PFSK-1 (cell line): ENCODE measurements around the gene ARL2.

Experiments used
- POLR2AphosphoS5 ChIP-seq: IDR thresholded peaks from 2 replicates; pipeline ENCODE4 v1.6.1; 2012; ENCODE audit warnings: low read depth, mild to moderate bottlenecking, control low read depth, low read length, moderate library complexity
- SIN3A ChIP-seq: IDR thresholded peaks from 2 replicates; pipeline ENCODE4 v1.6.1; 2012; ENCODE audit warnings: mild to moderate bottlenecking, low read length, moderate library complexity, borderline replicate concordance; ENCODE audit not compliant: insufficient read depth
- TF ChIP-seq, protein P1 (sequence below), 2 experiments: IDR thresholded peaks; 2 replicates each; pipeline versions ENCODE4 v1.6.1 to v1.8.0; 2011 to 2012; ENCODE audit warnings: low read depth in 2 of 2, low read length in 2 of 2, control low read depth in 1 of 2, inconsistent platforms in 1 of 2, mild to moderate bottlenecking in 1 of 2, moderate library complexity in 1 of 2; ENCODE audit not compliant: insufficient read depth in 1 of 2

GRCh38 chr11:64998690-64999431 is 15.1 kb upstream of the ARL2 start:
- TF ChIP-seq, protein P1, sequence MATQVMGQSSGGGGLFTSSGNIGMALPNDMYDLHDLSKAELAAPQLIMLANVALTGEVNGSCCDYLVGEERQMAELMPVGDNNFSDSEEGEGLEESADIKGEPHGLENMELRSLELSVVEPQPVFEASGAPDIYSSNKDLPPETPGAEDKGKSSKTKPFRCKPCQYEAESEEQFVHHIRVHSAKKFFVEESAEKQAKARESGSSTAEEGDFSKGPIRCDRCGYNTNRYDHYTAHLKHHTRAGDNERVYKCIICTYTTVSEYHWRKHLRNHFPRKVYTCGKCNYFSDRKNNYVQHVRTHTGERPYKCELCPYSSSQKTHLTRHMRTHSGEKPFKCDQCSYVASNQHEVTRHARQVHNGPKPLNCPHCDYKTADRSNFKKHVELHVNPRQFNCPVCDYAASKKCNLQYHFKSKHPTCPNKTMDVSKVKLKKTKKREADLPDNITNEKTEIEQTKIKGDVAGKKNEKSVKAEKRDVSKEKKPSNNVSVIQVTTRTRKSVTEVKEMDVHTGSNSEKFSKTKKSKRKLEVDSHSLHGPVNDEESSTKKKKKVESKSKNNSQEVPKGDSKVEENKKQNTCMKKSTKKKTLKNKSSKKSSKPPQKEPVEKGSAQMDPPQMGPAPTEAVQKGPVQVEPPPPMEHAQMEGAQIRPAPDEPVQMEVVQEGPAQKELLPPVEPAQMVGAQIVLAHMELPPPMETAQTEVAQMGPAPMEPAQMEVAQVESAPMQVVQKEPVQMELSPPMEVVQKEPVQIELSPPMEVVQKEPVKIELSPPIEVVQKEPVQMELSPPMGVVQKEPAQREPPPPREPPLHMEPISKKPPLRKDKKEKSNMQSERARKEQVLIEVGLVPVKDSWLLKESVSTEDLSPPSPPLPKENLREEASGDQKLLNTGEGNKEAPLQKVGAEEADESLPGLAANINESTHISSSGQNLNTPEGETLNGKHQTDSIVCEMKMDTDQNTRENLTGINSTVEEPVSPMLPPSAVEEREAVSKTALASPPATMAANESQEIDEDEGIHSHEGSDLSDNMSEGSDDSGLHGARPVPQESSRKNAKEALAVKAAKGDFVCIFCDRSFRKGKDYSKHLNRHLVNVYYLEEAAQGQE (IDR thresholded peaks at IDR 0.05; ENCODE audit: insufficient read depth in 1 of 2, low read depth in 2 of 2, low read length in 2 of 2), result no peak
- TF ChIP-seq POLR2AphosphoS5 (no peak), SIN3A (no peak)
